Parathyroid adenoma (tissue), 2 donors: ENCODE data around the gene OTUD1.
A peak's percentile ranks its signal among the peaks of the same experiment; 100 is the strongest.

Source experiments
- H2AFZ ChIP-seq: fragments of 300-600 bp; sonication (generic); one replicate; pipeline ENCODE4 v1.7.0; 2017; ENCODE audit warnings: antibody characterized with exemption, mild to moderate bottlenecking
- H3K27ac ChIP-seq: fragments of 300-600 bp; sonication (generic); one replicate; pipeline ENCODE4 v1.7.0; 2017
- H3K27me3 ChIP-seq: fragments of 300-600 bp; sonication (generic); one replicate; pipeline ENCODE4 v1.7.0; 2017; ENCODE audit warnings: low read length; ENCODE audit not compliant: control insufficient read depth, insufficient read depth
- H3K36me3 ChIP-seq: fragments of 300-600 bp; sonication (generic); one replicate; pipeline ENCODE4 v1.7.0; 2017; ENCODE audit warnings: low read length; ENCODE audit not compliant: control insufficient read depth, insufficient read depth
- H3K4me1 ChIP-seq: fragments of 300-600 bp; sonication (generic); one replicate; pipeline ENCODE4 v1.7.0; 2017; ENCODE audit warnings: control low read depth
- H3K4me2 ChIP-seq: fragments of 300-600 bp; sonication (generic); one replicate; pipeline ENCODE4 v1.7.0; 2017; ENCODE audit warnings: low read length
- H3K4me3 ChIP-seq: fragments of 300-600 bp; sonication (generic); one replicate; pipeline ENCODE4 v1.7.0; 2017; ENCODE audit warnings: low read depth, low read length
- H3K79me2 ChIP-seq: fragments of 300-600 bp; sonication (generic); one replicate; pipeline ENCODE4 v1.7.0; 2017; ENCODE audit warnings: control low read depth
- H3K9ac ChIP-seq: fragments of 300-600 bp; sonication (generic); one replicate; pipeline ENCODE4 v1.7.0; 2017; ENCODE audit warnings: mild to moderate bottlenecking
- H3K9me3 ChIP-seq: fragments of 300-600 bp; sonication (generic); one replicate; pipeline ENCODE4 v1.7.0; 2017; ENCODE audit warnings: low read length; ENCODE audit not compliant: control insufficient read depth
- TF ChIP-seq, protein P1 (sequence below): fragments of 300-600 bp; sonication (generic); IDR thresholded peaks from one replicate; pipeline ENCODE4 v1.7.0; 2017; ENCODE audit warnings: antibody characterized with exemption, mild to moderate bottlenecking
- donor health status: primary hyperparathyroidism.

Gene OTUD1

DNA sequence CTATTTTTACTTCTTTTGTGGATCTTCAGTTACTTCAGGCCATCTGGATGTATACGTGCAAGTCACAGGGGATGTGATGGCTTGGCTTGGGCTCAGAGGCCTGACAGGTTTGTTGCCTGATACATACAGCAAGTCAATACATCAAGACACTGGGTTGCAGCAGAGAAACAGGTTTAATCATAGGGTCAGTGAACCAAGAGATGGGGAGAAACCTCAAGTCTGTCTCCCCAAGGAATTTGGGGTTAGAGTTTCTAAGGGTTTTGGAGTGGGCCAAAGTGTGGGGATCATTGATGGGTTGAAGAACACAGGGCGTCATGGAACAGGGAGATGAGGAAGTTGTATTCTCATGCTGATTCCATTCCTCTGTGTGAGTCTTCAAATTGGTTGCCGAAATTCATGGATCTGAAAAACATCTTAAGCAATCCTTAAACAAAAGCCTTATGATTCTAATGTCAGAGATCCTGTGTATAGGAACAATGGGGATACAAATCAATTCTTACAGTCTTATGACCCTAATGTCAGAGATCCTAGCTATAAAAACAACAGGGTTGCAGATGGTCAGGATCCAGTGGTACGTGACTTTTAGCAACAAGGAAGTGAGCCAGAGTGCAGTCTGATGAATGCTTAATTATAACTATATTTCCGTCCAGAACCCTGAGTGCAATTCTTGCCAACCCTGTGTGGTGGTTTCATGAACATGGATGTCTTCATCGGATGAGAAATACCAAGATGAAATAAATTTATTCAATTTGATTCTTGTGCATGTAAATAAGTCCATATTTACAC lies 18.9 kb downstream of the OTUD1 start:
- Histone ChIP-seq H3K4me1 (no peaks in the 10 kb centered on the region), H3K79me2 (no peaks in the 10 kb centered on the region), H3K27ac (no peak overlapping the region), H3K4me2 (no peak overlapping the region), H3K27me3 (no peaks in the 10 kb centered on the region), H2AFZ (no peak overlapping the region), H3K9me3 (no peaks in the 10 kb centered on the region), H3K4me3 (no peak overlapping the region), H3K36me3 (no peaks in the 10 kb centered on the region), H3K9ac (no peak overlapping the region)
- TF ChIP-seq, protein P1, sequence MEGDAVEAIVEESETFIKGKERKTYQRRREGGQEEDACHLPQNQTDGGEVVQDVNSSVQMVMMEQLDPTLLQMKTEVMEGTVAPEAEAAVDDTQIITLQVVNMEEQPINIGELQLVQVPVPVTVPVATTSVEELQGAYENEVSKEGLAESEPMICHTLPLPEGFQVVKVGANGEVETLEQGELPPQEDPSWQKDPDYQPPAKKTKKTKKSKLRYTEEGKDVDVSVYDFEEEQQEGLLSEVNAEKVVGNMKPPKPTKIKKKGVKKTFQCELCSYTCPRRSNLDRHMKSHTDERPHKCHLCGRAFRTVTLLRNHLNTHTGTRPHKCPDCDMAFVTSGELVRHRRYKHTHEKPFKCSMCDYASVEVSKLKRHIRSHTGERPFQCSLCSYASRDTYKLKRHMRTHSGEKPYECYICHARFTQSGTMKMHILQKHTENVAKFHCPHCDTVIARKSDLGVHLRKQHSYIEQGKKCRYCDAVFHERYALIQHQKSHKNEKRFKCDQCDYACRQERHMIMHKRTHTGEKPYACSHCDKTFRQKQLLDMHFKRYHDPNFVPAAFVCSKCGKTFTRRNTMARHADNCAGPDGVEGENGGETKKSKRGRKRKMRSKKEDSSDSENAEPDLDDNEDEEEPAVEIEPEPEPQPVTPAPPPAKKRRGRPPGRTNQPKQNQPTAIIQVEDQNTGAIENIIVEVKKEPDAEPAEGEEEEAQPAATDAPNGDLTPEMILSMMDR: no peak

DNA sequence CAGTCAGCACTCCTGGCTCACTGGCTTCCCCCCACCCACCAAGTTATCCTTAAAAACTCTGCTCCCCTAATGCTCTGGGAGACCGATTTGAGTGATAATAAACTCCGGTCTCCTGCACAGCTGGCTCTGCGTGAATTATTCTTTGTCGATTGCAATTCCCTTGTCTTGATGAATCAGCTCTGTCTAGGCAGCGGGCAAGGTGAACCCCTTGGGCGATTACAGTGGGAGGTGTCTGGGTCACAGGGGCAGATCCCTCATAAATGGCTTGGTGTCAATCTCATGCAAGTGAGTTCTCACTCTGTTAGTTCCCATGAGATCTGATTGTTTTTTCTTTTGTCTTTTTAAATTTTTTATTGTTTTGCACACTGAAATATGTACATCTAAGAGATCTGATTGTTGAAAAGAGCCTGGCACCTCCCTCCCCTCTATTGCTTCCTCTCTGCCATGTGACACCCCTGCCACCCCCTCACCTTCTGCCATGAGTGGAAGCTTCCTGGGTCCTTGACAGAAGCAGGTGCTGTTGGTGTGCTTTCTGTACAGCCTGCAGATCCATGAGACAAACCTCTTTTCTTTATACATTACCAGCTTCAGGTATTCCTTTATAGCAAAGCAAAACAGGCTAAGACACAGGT lies 20.5 kb downstream of the OTUD1 start:
- Histone ChIP-seq H3K9me3 (no peaks in the 10 kb centered on the region), H2AFZ (peak overlapping the region; percentile 44), H3K4me1 (no peaks in the 10 kb centered on the region), H3K27me3 (no peaks in the 10 kb centered on the region), H3K4me2 (no peak overlapping the region), H3K36me3 (no peaks in the 10 kb centered on the region), H3K9ac (no peak overlapping the region), H3K4me3 (no peak overlapping the region), H3K27ac (no peak overlapping the region), H3K79me2 (no peaks in the 10 kb centered on the region)
- TF ChIP-seq, protein P1: no peak

DNA sequence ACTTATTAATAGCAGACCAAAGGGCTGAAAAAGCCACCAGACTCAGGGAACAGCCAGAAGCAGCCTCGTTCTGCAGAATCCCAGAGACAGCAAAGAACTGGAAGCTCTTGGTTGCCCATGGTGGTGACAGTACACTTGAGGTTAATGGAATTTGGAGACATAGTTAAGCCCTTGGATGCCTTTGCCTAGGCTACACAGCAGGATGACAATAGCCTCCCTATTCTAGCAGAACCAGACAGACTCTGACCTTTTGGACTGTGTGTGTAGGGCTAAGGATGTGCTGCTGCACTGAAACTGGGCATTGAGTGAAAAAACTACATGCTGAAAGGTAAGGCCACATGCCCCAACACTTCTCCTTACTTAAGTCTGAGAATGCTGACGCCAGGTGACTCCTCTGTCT lies 22.7 kb downstream of the OTUD1 start:
- no peaks in the 10 kb centered on the region for H3K79me2 ChIP-seq

DNA sequence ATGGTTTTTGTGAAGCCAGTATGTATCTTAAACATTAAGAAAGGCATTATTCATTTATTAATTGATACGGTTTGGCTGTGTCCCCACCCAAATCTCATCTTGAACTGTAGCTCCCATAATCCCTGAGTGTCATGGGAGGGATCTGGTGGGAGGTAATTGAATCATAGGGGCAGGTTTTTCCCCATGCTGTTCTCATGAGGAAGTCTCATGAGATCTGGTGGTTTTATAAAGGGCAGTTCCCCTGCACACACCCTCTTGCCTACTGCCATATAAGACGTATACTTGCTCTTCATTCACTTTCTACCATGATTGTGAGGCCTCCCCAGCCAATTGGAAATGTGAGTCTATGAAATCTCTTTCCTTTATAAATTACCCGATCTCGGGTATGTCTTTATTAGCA lies 28.1 kb downstream of the OTUD1 start:
- TF ChIP-seq, protein P1: no peak
- Histone ChIP-seq H3K27me3 (no peaks in the 10 kb centered on the region), H3K79me2 (no peaks in the 10 kb centered on the region), H3K4me3 (no peak overlapping the region), H3K4me2 (no peak overlapping the region), H2AFZ (no peak overlapping the region), H3K9me3 (no peaks in the 10 kb centered on the region), H3K9ac (no peak overlapping the region), H3K27ac (no peak overlapping the region), H3K36me3 (no peaks in the 10 kb centered on the region), H3K4me1 (no peaks in the 10 kb centered on the region)

More for the DNA sequence above, 22.7 kb downstream of the OTUD1 start:
- no peak overlapping the region for H2AFZ ChIP-seq
- H3K27me3 ChIP-seq: no peaks in the 10 kb centered on the region
- no peak overlapping the region for H3K4me3 ChIP-seq
- H3K9ac ChIP-seq: no peak overlapping the region
- no peaks in the 10 kb centered on the region for H3K9me3 ChIP-seq
- no peak overlapping the region for H3K27ac ChIP-seq
- H3K4me2 ChIP-seq: no peak overlapping the region
- TF ChIP-seq, protein P1: no peak
- H3K4me1 ChIP-seq: no peaks in the 10 kb centered on the region
- H3K36me3 ChIP-seq: no peaks in the 10 kb centered on the region
